H1 (cell line): Measurements from ENCODE around the gene GNG7. TPM values are rescaled to one million over a fixed set of nuclear protein-coding genes. Genes with fewer than 3 reads are reported as not detected.

ENCODE experiments used
- CTCF ChIA-PET: fragments of 300-600 bp; sonication (Branson Sonifier 250); formaldehyde crosslinking; loops from one replicate; lab custom pipeline; 2021; ENCODE audit not compliant: partially characterized antibody; lab: Charles Lee
- POLR2A ChIA-PET: fragments of 300-600 bp; sonication (Branson Sonifier 250); formaldehyde crosslinking; loops from one replicate; lab custom pipeline; 2021; ENCODE audit warnings: inconsistent platforms; ENCODE audit not compliant: partially characterized antibody; lab: Charles Lee
- DNase-seq, 2 experiments: peaks; one replicate each; pipeline versions ENCODE4 v3.0.0 to v3.0.0-alpha.2; 2010 to 2022; ENCODE audit warnings: low spot score in 2 of 2, low read depth in 1 of 2, mixed read lengths in 1 of 2
- FAIRE-seq: peaks from 2 replicates; lab custom pipeline; 2011; peaks lifted over from hg19 to GRCh38; lab: Jason Lieb, UNC
- H2AFZ ChIP-seq: 2 replicates; pipeline ENCODE4 v1.8.1; 2012; ENCODE audit warnings: low read length, inconsistent platforms
- H2AK5ac ChIP-seq: 2 replicates; pipeline ENCODE4 v1.6.1; 2013; ENCODE audit warnings: low read depth, low read length
- H2BK120ac ChIP-seq: replicated peaks from 2 replicates; pipeline ENCODE3; 2013; ENCODE audit warnings: low read depth, low read length, inconsistent platforms
- H2BK12ac ChIP-seq: 2 replicates; pipeline ENCODE4 v1.6.1; 2013; ENCODE audit warnings: low read depth, low read length
- H2BK15ac ChIP-seq: 2 replicates; pipeline ENCODE4 v1.6.1; 2013; ENCODE audit warnings: low read length
- H2BK20ac ChIP-seq: 2 replicates; pipeline ENCODE4 v1.6.1; 2013; ENCODE audit warnings: low read length
- H2BK5ac ChIP-seq: 2 replicates; pipeline ENCODE4 v1.6.1; 2013; ENCODE audit warnings: low read depth, low read length
- H3K14ac ChIP-seq: 2 replicates; pipeline ENCODE4 v1.6.1; 2013; ENCODE audit warnings: inconsistent platforms; ENCODE audit not compliant: insufficient read length
- H3K18ac ChIP-seq: 2 replicates; pipeline ENCODE4 v1.6.1; 2013; ENCODE audit warnings: low read length; ENCODE audit errors: extremely low read depth
- H3K23ac ChIP-seq: 2 replicates; pipeline ENCODE4 v1.6.1; 2013; ENCODE audit warnings: inconsistent platforms; ENCODE audit not compliant: insufficient read length
- H3K23me2 ChIP-seq: 2 replicates; pipeline ENCODE4 v1.6.1; 2013; ENCODE audit warnings: low read depth, low read length
- H3K27ac ChIP-seq: 2 replicates; pipeline ENCODE4 v1.6.1; 2011; ENCODE audit warnings: low read depth, low read length, inconsistent platforms
- H3K27me3 ChIP-seq, 4 experiments: replicated peaks in 1 of 4; 1 replicate in 1 of 4; 2 replicates in 3 of 4; pipeline versions ENCODE4 v1.6.1 to v1.8.1; 2011 to 2013; ENCODE audit warnings: low read length in 3 of 4, mild to moderate bottlenecking in 3 of 4, inconsistent platforms in 2 of 4, mixed read lengths in 2 of 4, moderate library complexity in 1 of 4; ENCODE audit not compliant: control insufficient read depth in 3 of 4, insufficient read depth in 3 of 4; ENCODE audit errors: extremely low read depth in 1 of 4
- H3K36me3 ChIP-seq, 4 experiments: 2 replicates each; pipeline versions ENCODE4 v1.6.1 to v1.8.1; 2011 to 2013; ENCODE audit warnings: mild to moderate bottlenecking in 4 of 4, low read length in 3 of 4, moderate library complexity in 2 of 4, control low read depth in 1 of 4, inconsistent platforms in 1 of 4; ENCODE audit not compliant: insufficient read depth in 4 of 4, control insufficient read depth in 2 of 4
- H3K4ac ChIP-seq: replicated peaks from 2 replicates; pipeline ENCODE3; 2013; ENCODE audit warnings: low read length, low read depth, mixed read lengths, inconsistent platforms; ENCODE audit not compliant: insufficient read length
- H3K4me1 ChIP-seq, 4 experiments: replicated peaks in 1 of 4; 1 replicate in 1 of 4; 2 replicates in 3 of 4; pipeline versions ENCODE4 v1.6.1 to v1.8.1; 2011 to 2013; ENCODE audit warnings: low read length in 3 of 4, inconsistent platforms in 2 of 4, mixed read lengths in 1 of 4; ENCODE audit not compliant: insufficient read depth in 4 of 4, control insufficient read depth in 3 of 4
- H3K4me2 ChIP-seq, 2 experiments: 2 replicates each; pipeline versions ENCODE4 v1.6.1 to v1.8.1; 2011 to 2013; ENCODE audit warnings: low read depth in 2 of 2, low read length in 2 of 2, control low read depth in 1 of 2, inconsistent platforms in 1 of 2, mild to moderate bottlenecking in 1 of 2; ENCODE audit not compliant: insufficient read depth in 1 of 2
- H3K4me3 ChIP-seq, 4 experiments: fragments of 200-600, 300-600 bp in 1 of 4; sonication (generic), shearing (Covaris generic), sonication (Bioruptor Twin) in 1 of 4; 2 replicates each; pipeline versions ENCODE4 v1.5.1 to v1.8.1; 2011 to 2016; ENCODE audit warnings: low read length in 4 of 4, low read depth in 3 of 4, control low read depth in 2 of 4, inconsistent platforms in 2 of 4, mild to moderate bottlenecking in 2 of 4, mixed read lengths in 1 of 4, moderate library complexity in 1 of 4; ENCODE audit not compliant: insufficient read depth in 2 of 4; ENCODE audit errors: extremely low read depth in 1 of 4
- H3K56ac ChIP-seq: replicated peaks from 2 replicates; pipeline ENCODE3; 2013; ENCODE audit warnings: low read depth, mild to moderate bottlenecking, mixed read lengths, low read length, inconsistent platforms; ENCODE audit not compliant: insufficient read length
- H3K79me1 ChIP-seq: 2 replicates; pipeline ENCODE4 v1.6.1; 2013; ENCODE audit warnings: low read depth, low read length, control low read depth
- H3K79me2 ChIP-seq, 2 experiments: 2 replicates each; pipeline versions ENCODE4 v1.6.1 to v1.8.1; 2012 to 2013; ENCODE audit warnings: low read length in 2 of 2, mild to moderate bottlenecking in 2 of 2, inconsistent platforms in 1 of 2; ENCODE audit not compliant: insufficient read depth in 2 of 2, control insufficient read depth in 1 of 2
- H3K9ac ChIP-seq, 4 experiments: replicated peaks in 1 of 4; 1 replicate in 1 of 4; 2 replicates in 3 of 4; pipeline versions ENCODE4 v1.6.1 to v1.8.1; 2011 to 2013; ENCODE audit warnings: low read depth in 3 of 4, low read length in 3 of 4, control low read depth in 2 of 4, mild to moderate bottlenecking in 2 of 4, moderate library complexity in 2 of 4, inconsistent platforms in 1 of 4; ENCODE audit errors: extremely low read depth in 1 of 4
- H3K9me3 ChIP-seq, 2 experiments: 2 replicates each; pipeline versions ENCODE4 v1.6.1 to v1.8.1; 2012 to 2013; ENCODE audit warnings: mild to moderate bottlenecking in 2 of 2, moderate library complexity in 2 of 2, control low read depth in 1 of 2, inconsistent platforms in 1 of 2, low read depth in 1 of 2, low read length in 1 of 2, mixed read lengths in 1 of 2; ENCODE audit not compliant: insufficient read depth in 2 of 2
- H4K20me1 ChIP-seq, 2 experiments: replicated peaks in 1 of 2; 2 replicates each; pipeline versions ENCODE3 to v1.8.1; 2011 to 2013; ENCODE audit warnings: inconsistent platforms in 2 of 2, low read length in 2 of 2, mild to moderate bottlenecking in 1 of 2; ENCODE audit not compliant: insufficient read depth in 2 of 2, control insufficient read depth in 1 of 2
- H4K5ac ChIP-seq: 2 replicates; pipeline ENCODE4 v1.6.1; 2013; ENCODE audit warnings: low read length, low read depth, mixed read lengths, inconsistent platforms; ENCODE audit not compliant: insufficient read length
- H4K8ac ChIP-seq: 2 replicates; pipeline ENCODE4 v1.8.0; 2013; ENCODE audit warnings: mild to moderate bottlenecking, moderate library complexity, low read length, inconsistent platforms; ENCODE audit not compliant: insufficient read depth; ENCODE audit errors: extremely low read depth
- H4K91ac ChIP-seq: replicated peaks from 2 replicates; pipeline ENCODE3; 2013; ENCODE audit warnings: low read length, mixed read lengths, inconsistent platforms; ENCODE audit not compliant: insufficient read length
- FOSL1 ChIP-seq: IDR thresholded peaks from 2 replicates; pipeline ENCODE4 v1.6.1; 2011; ENCODE audit warnings: mild to moderate bottlenecking, low read depth, low read length, moderate library complexity; ENCODE audit not compliant: insufficient read depth
- SRF ChIP-seq: IDR thresholded peaks from 2 replicates; pipeline ENCODE4 v1.6.1; 2011; ENCODE audit warnings: mild to moderate bottlenecking, low read depth, low read length, moderate library complexity
- WGBS, 2 experiments: shearing (Covaris generic) in 1 of 2; methylation state at CpG; one replicate each; pipeline versions ENCODE4 v1.1.6 to v1.1.7; 2013 to 2015; ENCODE audit warnings: low lambda C conversion rate in 2 of 2, mixed read lengths in 2 of 2, inconsistent platforms in 1 of 2, low coverage in 1 of 2, missing lambda C conversion rate in 1 of 2; ENCODE audit not compliant: insufficient replicate concordance in 2 of 2, insufficient coverage in 1 of 2, insufficient read length in 1 of 2; ENCODE audit errors: extremely low coverage in 1 of 2, missing lambda C conversion rate in 1 of 2; 5-methylcytosine and 5-hydroxymethylcytosine counted together
- polyA plus RNA-seq, 7 experiments: library from polyadenylated mRNA; depleted of rRNA in 3 of 7; stranded (reverse) in 5 of 7; unstranded in 2 of 7; fragments of >200 nt in 5 of 7; fragments of 200-250 nt in 2 of 7; gene quantifications; 1 replicate in 5 of 7; 2 replicates in 1 of 7; 4 replicates in 1 of 7; pipeline versions ENCODE4 v1.2.1 to v1.2.3, GENCODE V29; 2011 to 2013; ENCODE audit warnings: missing spikeins in 2 of 7, mixed read lengths in 2 of 7
- total RNA-seq: library from RNA; stranded (reverse); fragmentation: NEBNext Ultra II Directional; extraction: Animal tissue kit (Norgen Biotek cat#: 25700); gene quantifications from 2 replicates; pipeline ENCODE4 v1.2.1, GENCODE V29; 2021

The GNG7 gene
- total and polyA plus RNA-seq, 2 of the 8 experiments (the other 6 are each of a cell fraction or from before 2014, with no cell fraction given): 2.8 to 7.8 TPM

- Histone ChIP-seq H3K9ac (no peak overlapping the region; a peak in 1 of 7 replicates), H3K27me3 (no peaks in the 10 kb centered on the region), H2BK15ac (no peak overlapping the region), H3K79me1 (no peaks in the 10 kb centered on the region), H3K23ac (no peak overlapping the region), H3K9me3 (no peaks in the 10 kb centered on the region), H2AFZ (no peak overlapping the region), H2AK5ac (no peak overlapping the region), H3K23me2 (no peaks in the 10 kb centered on the region), H3K4me2 (peak overlapping the region; percentile 35 to 68; a peak in 3 of 4 replicates), H2BK20ac (no peak overlapping the region), H4K5ac (no peak overlapping the region), H3K4me1 (peaks cover 0 to 10% (median 6%) of the 10 kb centered on the region in 4 experiments; a peak in 5 of 7 replicates), H3K4me3 (peak overlapping the region in 3 of 4 experiments; percentile 28 to 49 (median 29); a peak in 5 of 8 replicates), H2BK12ac (peak overlapping the region; percentile 60; the same call in 1 of the 2 replicates), H2BK120ac (no peak overlapping the region), H4K20me1 (peaks cover 0 to 2% of the 10 kb centered on the region in 2 experiments), H3K56ac (no peak overlapping the region), H3K4ac (no peak overlapping the region), H3K36me3 (no peaks in the 10 kb centered on the region), H3K18ac (no peak overlapping the region), H3K27ac (no peak overlapping the region), H4K91ac (peak overlapping the region; percentile 40), H3K14ac (no peak overlapping the region), H2BK5ac (no peak overlapping the region), H4K8ac (peak overlapping the region; percentile 57; the same call in 1 of the 2 replicates), H3K79me2 (no peaks in the 10 kb centered on the region)
- WGBS, 2 experiments: 35% methylated on average over 23 of the region's 29 CpGs; no CpG with 5 or more reads in 1 of the 2 experiments
- CTCF ChIA-PET: interaction anchor here (0.6 to 2.6 kb wide), 12 partner anchors 8 to 562 kb away, joined by 3 to 19 read pairs (median 4); no protein-coding TSS in a partner anchor
- peak in 1 of 2 experiments; percentile 68 for DNase-seq
- peak; percentile 5; the same call in 1 of the 2 replicates for TF ChIP-seq SRF
- no peak for TF ChIP-seq FOSL1
- POLR2A ChIA-PET: interaction anchor here (1.0 to 1.4 kb wide), 2 partner anchors 15 to 177 kb away, joined by 3 read pairs; no protein-coding TSS in a partner anchor
- no peak for FAIRE-seq
Measured at GRCh38 chr19:2653710-2654707, 48.5 kb downstream of the GNG7 start.
